Measurements from ENCODE around the gene UBXN1.
"Not testable (repeated sequence)": the region's sequence is repeated elsewhere in the genome, so short reads cannot be mapped to it uniquely, and the experiment has no call there.

UBXN1 gene

GRCh38 chr11:62708392-62708791, 29.5 kb upstream of the UBXN1 start:
- DNase-seq (ENCODE audit: low spot score) = no peak

DNA sequence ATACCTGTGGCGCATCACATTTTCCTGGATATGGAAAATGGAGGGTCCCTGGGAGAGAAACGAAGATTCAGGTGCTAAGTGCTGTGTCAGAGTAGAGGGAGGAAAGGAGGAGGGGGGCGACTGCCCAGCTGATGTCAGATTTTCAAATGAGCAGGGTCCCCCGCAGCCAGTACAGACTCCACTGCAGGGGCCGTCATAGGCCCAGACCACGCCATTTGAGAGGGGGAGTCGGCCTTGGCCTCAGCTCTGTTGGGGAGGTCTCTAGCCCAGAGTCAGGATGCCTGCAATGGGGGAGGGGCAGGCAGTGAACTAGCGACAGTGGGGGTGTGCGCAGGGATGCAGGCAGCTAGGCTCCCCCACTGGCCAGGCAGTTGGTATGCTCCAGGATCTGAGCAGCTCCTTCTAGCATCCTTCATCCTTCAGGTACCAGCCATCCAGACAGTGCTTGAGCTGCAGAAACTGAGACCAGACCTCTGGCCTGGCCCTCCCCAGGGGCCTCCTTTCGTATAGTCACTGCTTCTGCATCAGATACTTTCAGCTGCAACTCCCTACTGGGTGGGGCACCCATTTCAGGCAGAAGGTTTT, 28.5 kb upstream of the UBXN1 start, which contains the start of the genes BSCL2 and GNG3:
Gene BSCL2, minus strand, starts transcription at position 148 of the 585 bp plus-strand sequence. CDS start 229 bp downstream, outside the sequence.
Gene GNG3, plus strand, starts transcription at position 400 of the 585 bp plus-strand sequence. CDS start 620 bp downstream, outside the sequence.
- DNase-seq (ENCODE audit: low spot score) = no peak

DNA sequence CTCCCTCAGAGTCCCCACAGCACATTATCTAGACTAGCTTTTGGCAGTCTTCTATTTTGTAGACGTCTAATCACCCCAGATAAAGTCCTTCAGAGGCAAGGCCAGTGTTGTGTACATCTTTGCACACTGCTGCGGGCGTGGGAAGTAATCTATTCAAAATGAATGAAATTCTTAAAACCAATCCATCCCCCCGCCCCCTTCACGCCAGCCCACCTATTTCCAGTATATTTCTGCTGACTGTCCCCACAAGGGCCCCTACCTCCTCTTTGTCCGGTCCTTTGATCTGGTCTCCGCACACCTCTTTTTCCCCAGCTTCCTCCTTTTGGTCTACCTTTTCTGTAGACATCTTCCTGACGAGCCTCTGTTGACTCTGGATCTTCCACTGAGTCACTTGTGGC, 28.0 kb upstream of the UBXN1 start:
- DNase-seq (ENCODE audit: low spot score) = no peak

- DNase-seq (ENCODE audit: low spot score) = peak; percentile 95
These were observed 27.3 kb upstream of the UBXN1 start for GRCh38 chr11:62705880-62706849.

- DNase-seq (ENCODE audit: low spot score) = peak; percentile 45
These were observed 26.5 kb upstream of the UBXN1 start for GRCh38 chr11:62705413-62705812.

- not testable (repeated sequence) for DNase-seq (ENCODE audit: low spot score)
These were observed 25.0 kb upstream of the UBXN1 start for GRCh38 chr11:62703921-62704320.

DNA sequence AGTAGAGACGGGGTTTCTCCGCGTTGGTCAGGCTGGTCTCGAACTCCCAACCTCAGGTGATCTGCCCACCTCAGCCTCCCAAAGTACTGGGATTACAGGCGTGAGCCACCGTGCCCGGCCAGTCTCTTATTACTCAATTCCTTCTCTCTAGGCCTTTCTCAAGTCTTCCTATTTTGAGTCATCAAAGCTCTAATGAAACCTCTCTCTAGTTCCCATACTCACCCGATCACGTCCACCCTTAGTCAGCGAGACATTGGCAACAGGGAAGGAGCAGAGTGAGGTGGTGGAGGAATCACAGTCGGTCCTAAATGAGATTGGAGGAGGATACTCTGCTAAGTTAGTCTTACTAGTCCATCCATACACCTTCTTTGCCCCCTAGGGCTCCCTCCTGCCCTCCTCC, 23.4 kb upstream of the UBXN1 start:
- no peak for DNase-seq (ENCODE audit: low spot score)

DNA sequence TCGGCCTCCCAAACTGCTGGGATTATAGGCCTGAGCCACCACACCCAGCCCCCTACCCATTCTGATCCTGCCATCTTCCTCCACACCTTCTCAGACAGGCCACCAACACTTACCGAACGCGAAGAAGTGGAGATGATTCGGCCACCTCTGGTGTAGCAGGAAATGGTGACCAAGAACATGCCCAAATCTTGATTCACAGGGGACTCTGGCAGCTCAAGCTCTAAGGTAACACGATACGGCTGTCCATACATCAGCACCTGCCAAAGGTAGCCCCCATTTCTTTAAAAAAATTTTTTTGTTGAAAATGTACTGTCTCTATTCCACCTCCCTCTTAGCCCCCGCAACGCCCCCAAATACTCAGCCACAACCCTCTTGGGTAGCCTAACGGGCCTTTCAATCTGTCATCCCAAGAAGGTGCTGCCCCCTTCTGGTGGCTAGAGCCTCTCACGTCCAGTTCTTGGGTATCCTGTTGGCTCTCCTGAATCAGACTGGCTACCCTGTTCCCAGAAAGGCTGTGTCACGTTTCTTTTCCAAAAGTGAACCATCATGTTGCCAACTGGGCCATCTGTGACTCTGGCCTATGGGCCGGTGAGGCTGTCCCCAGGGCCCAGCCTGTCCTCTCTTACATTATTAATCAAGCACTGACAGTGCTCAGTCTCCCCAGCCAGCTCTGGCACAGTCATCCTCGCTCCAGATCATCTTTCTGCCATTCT, 15.7 kb upstream of the UBXN1 start:
- peak; percentile 80 for DNase-seq (ENCODE audit: low spot score)

DNA sequence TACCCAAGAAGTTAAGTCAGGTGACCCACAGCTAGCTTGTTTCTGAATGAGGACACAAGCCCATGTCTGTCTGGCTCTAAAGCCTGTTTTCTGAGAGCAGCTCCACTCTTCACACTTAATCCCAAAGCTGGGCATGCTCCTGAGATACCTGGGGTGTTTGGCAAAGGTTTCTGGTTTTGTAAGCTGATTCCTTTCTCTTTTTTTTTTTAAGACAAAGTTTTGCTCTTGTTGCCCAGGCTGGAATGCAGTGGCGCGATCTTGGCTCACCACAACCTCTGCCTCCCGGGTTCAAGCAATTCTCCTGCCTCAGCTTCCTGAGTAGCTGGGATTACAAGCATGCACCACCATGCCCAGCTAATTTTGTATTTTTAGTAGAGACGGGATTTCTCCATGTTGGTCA, 14.8 kb upstream of the UBXN1 start:
- DNase-seq (ENCODE audit: low spot score) = not testable (repeated sequence)

GRCh38 chr11:62689421-62690183, 10.7 kb upstream of the UBXN1 start, which contains the start of gene LRRN4CL:
Gene LRRN4CL, minus strand, starts transcription at chr11:62689530. Its CDS starts 1,022 bp downstream, at chr11:62688508.
- DNase-seq (ENCODE audit: low spot score) = no peak

DNA sequence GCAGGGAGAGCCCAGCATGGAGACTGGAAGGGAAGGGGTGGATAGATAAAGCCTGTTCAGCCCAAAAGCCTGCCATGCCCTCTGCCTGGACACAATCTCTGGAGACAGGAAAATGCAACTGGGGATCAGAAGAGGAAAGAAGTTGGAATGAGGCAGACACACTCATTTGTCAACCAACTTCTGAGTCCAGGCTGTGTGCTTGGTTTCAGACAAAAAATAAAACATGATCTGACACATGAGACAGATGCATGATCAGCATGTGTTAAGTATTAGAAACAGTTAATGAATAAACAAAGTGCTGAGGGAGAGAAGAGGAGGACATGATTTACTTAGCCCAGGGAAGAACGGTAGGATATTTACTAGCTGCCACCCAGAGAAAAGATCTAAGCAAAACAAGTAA, 9.6 kb upstream of the UBXN1 start:
- DNase-seq (ENCODE audit: low spot score) = no peak

DNA sequence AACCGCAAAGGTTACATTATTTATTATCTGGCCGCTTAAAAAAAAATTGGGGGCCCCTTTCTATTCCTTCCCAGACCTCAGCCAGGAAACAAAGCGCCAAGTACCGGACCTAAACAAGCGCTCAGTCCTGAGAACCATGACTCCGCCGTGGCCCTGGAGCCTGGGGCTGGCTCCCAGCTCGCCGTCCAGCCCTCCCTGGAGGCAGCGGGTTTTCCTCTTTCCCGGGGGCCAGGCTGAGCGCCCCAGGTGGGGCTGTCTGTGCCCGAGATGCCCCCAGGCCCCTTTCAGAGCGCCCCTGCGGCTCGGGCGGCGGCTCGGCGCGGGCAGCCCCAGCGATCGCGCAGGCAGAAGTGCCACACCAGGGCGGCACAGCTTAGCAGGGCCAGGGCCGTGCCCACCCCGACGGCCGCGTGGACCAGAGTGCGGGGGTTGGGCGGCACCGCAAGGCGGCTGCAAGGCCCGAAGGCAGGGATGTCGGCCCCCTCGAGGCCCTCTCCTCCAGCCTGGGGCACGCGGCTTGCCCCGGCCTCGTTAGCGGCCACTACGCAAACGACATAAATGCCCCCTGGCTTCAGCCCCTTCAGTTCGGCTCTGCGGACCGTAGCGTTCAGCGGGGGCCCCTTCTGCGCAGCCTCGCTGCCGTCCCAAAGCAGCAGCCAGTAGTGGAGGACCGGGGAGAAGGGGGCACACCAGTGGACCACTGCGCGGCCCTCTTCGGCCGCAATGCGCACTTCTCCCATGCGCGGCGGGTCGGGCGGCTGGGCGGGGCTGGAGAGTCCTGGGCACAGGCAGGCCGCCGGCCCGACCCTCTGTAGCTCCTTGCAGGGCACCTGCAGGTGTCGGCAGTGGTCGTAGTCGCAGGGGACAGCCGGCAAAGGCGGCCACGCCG, 8.9 kb upstream of the UBXN1 start:
- DNase-seq (ENCODE audit: low spot score) = no peak

- DNase-seq (ENCODE audit: low spot score) = no peak
These were observed 3.6 kb upstream of the UBXN1 start for GRCh38 chr11:62682518-62682917.

GRCh38 chr11:62680825-62681240, 2.0 kb upstream of the UBXN1 start:
- peak; percentile 91 for DNase-seq (ENCODE audit: low spot score)

DNA sequence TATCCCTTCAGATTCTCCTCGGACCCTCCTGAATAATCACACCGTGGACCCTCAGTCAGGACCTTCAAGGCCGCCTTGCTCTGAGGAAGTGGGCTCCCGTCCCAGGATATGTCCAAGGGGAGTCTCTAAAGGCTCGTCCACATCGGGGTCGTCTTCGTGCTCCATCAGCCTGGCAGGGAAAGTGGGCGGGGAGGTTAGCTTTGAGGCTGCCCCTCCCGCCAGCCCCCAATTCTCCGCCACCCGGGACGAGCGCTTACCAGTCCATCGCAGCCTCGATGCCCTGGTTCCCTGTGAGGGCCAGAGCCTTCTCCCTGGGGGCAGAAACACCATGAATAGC, 472 bp downstream of the UBXN1 start:
- no peak for DNase-seq (ENCODE audit: low spot score)

- DNase-seq (ENCODE audit: low spot score) = no peak
These were observed 1.2 kb downstream of the UBXN1 start for GRCh38 chr11:62677714-62678113.

DNA sequence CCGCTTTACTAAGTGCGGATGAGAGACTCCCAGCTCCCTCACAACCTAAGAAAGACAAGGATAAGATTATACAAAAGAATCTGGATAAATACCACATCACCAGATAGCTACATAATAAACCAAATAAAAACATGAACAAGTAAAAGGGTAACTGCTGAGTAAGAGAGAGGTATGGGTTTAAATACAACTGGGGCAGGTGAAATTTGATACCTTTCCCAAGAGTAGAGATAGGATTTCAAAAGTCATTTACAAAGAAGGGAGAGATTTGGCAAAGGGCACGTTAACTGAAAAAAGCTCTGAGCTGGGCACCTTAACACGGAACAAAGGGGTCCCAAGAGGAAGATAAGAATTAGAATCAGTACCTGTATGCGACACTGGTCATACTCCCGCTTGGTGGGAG, 1.7 kb downstream of the UBXN1 start:
- DNase-seq (ENCODE audit: low spot score) = no peak

GRCh38 chr11:62676698-62677097, 2.2 kb downstream of the UBXN1 start:
- no peak for DNase-seq (ENCODE audit: low spot score)

GRCh38 chr11:62675415-62675814, 3.5 kb downstream of the UBXN1 start:
- not testable (repeated sequence) for DNase-seq (ENCODE audit: low spot score)

- DNase-seq (ENCODE audit: low spot score) = peak; percentile 57
These were observed 5.7 kb downstream of the UBXN1 start for GRCh38 chr11:62673196-62673525.

Measured in RKO (cell line).